Keratinocyte (primary cell): ENCODE results near the gene RYR2.

Source experiments
- EZH2 ChIP-seq: IDR thresholded peaks from one replicate; pipeline ENCODE4 v1.6.1; 2012; ENCODE audit warnings: inconsistent platforms, mild to moderate bottlenecking, low read length, moderate library complexity
- TF ChIP-seq, protein P1 (sequence below), 3 experiments: IDR thresholded peaks in 1 of 3; conservative IDR thresholded peaks in 1 of 3; optimal IDR thresholded peaks in 1 of 3; 2 replicates in 2 of 3; 3 replicates in 1 of 3; pipeline versions ENCODE3 to v1.5.1; 2011; ENCODE audit warnings: low read length in 3 of 3, mild to moderate bottlenecking in 3 of 3, moderate library complexity in 2 of 3, control low read depth in 1 of 3, inconsistent platforms in 1 of 3; ENCODE audit not compliant: insufficient read depth in 2 of 3; ENCODE audit errors: extremely low read depth in 1 of 3

DNA sequence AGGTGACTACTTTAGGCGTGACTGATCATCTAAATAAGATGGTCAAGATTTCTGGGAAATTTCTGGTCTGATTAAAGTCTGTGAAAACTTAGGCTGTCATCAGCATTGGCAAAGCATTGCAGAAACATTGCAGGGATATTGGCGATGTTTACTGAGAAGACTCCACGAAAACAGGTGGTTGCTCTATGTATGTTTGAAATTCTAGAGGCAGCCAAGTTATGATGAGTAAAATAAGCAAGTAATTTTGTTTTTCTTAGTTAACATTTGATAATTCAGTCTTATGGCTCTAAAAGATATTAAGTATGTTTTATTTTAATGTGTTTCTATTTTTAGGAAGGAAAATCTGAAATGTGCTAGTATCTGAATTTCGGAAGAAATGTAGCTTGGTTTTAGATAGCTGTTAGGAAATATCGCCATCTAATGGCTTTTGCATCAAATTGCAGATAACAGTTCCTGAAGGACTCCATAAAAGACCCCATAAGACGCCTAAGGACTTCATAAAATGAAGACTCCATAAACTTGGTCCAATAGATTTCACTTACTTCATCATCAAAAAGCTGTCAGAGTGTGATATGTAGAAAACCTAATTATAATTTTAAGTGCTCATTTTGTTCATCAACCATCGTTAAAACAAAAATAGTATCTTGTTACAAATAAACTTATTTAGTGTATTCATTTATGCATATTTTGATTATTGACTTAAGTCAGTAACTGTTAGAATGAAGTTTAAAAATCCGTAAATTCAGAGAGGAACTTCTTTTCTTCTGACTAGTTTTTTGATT, 344.6 kb downstream of the RYR2 start:
- TF ChIP-seq EZH2: no peak
- TF ChIP-seq, protein P1, sequence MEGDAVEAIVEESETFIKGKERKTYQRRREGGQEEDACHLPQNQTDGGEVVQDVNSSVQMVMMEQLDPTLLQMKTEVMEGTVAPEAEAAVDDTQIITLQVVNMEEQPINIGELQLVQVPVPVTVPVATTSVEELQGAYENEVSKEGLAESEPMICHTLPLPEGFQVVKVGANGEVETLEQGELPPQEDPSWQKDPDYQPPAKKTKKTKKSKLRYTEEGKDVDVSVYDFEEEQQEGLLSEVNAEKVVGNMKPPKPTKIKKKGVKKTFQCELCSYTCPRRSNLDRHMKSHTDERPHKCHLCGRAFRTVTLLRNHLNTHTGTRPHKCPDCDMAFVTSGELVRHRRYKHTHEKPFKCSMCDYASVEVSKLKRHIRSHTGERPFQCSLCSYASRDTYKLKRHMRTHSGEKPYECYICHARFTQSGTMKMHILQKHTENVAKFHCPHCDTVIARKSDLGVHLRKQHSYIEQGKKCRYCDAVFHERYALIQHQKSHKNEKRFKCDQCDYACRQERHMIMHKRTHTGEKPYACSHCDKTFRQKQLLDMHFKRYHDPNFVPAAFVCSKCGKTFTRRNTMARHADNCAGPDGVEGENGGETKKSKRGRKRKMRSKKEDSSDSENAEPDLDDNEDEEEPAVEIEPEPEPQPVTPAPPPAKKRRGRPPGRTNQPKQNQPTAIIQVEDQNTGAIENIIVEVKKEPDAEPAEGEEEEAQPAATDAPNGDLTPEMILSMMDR (optimal IDR thresholded peaks at IDR 0.05 in 1 of 3, IDR thresholded peaks at IDR 0.05 in 1 of 3, conservative IDR thresholded peaks at IDR 0.05 in 1 of 3; ENCODE audit: extremely low read depth in 1 of 3, insufficient read depth in 2 of 3, low read length in 3 of 3): peak in 2 of 3 experiments; percentile 43 to 55
